GM18517 (cell line): ENCODE data around the gene NRAP.
"Not testable (repeated sequence)": the region's sequence is repeated elsewhere in the genome, so short reads cannot be mapped to it uniquely, and the experiment has no call there.

Experiments used
- ATAC-seq: cut with Tn5 transposase; IDR thresholded peaks from one replicate; pipeline ENCODE4 v1.9.1; 2021; ENCODE audit warnings: mild to moderate bottlenecking, moderate library complexity; ENCODE audit not compliant: unreplicated experiment

Gene NRAP

DNA sequence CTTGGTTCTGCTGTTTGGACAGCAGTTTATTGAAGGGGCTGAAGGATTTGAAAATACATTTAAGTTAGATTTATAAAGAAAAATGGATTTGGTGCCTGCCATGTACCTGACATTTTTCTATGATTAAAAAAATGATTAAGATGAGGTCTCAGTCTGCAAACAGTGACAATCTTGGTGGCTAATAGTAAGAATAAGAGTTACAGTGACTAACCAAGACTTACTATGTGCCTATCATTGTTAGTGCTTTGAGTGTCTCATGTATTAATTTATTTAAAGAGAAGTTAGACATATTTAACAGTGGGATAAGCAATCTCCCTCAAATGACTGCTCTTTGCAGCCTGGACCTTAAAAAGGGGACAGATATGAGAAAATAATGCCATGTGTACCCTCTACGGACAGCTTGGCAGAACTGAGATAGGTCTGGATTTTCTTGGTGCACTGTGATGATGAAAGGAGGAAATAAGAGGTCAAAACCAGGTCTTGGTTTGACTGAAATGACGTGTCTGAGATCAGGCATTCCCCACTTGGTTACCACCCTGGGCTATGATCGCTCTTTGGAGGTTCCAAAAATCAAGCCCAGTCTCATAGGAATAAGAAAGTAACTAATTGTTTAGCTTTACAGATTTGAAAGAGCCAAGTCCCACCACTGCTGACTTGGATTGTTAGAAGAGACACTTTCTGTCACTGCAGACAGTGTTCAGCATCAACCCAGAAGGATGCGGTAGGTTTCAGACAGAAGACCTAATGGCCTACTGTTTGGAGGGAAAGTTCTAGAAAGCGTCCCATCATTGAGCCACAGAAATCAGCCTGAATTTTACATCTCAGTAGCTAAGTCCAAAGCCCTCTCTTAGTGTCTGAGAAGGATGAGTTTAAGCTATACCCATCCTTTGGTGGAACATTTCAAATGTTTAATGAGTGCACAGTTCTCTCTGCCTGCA, 18.0 kb upstream of the NRAP start:
- ATAC-seq = peak; percentile 71

DNA sequence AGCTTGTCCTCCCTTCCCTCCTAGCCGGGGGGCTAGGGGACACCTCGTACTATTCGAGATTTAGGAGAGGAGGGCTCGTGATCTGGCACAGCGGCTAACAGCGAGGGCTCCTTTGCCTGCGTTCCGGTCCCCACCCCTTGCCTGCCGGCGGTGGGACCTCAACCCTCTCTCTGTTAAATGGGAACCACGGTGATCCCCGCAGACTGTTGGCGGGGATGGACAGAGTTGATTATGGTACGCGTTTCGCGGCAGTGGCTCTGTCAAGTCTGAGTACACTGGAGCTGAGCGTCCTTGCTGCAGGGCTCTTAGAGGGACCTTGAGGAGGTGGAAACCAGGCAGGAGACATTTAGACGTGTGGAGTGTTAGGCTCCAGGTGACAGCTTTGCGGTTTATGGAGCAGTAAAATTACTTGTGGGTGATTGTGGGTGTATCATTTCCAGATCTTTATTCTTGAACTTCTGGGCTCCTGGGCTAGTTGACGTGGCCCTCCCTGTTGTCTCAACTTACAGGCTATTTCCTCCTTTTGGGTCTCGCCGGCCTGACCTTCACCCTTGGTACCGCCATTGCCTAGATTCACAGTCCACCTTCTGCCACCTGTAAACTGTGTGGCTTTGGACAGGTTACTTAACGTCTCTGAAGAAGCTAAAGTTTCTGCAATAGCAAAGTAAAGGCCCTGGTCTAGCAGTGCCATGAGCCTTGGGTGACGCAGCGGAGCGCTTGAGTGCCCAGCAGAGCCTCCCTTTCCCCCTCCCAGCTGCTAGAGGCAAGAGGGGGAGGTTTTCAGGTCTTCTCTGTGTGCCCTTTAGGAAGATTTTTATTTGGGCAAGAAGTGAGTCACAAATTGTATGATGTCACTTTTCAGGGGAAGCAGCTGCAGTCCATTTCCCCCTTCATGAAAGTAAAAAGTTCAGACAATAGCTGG, 16.6 kb upstream of the NRAP start:
- ATAC-seq = peak; percentile 32

DNA sequence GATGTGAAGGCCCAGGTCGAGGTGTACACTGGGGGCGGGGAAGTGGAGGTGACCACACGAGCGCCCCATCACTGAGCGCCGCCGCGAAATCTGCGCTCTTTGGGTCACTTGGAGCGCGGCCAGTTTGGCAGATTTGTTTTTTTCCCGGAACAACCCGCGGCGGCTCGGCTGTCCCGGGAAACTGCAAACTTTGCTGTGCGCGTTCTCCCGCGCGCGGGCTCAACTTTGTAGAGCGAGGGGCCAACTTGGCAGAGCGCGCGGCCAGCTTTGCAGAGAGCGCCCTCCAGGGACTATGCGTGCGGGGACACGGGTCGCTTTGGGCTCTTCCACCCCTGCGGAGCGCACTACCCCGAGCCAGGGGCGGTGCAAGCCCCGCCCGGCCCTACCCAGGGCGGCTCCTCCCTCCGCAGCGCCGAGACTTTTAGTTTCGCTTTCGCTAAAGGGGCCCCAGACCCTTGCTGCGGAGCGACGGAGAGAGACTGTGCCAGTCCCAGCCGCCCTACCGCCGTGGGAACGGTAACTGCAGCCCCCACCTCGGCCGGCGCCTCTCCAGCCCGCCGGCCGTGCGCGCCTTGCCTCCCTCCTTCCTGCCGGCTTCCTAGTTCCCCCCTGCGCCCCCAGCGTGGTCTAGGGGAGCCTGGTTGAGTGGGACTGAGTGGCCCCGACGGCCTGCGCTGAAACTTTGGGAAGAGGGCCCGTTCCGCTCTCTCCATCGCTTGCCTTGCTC, 15.8 kb upstream of the NRAP start, which contains the start of gene CASP7:
Gene CASP7, plus strand, starts transcription at position 450 of the 727 bp plus-strand sequence. CDS start 17,582 bp downstream, outside the sequence.
- ATAC-seq = peak; percentile 53

DNA sequence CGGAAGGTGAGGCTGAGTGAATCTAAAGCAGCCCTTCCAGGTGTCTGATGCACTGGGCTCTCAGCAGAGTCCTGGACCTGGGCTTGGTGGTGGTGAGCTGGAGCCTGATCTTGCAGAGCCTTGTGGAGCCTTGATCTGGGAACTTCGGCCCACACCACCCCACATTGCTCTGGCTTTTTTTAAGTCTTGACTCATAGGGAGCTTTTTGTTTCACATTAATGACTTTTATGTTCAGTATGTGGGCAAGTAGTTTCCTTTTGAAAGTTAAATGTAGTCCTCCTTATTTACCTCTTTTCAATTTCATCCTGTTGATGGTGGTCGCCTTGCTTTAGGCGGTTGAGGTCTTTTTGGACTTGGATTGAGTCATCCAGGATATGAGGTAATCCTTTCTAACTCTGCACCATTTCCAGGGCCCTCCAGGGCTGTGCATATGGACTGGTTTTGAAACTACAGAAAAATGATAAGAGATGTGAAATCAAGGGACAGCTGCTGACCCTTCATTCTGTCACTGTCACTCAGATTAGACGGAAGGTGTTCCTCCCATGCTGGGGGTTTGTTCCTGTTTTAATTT, 2.9 kb upstream of the NRAP start:
- ATAC-seq = no peak

DNA sequence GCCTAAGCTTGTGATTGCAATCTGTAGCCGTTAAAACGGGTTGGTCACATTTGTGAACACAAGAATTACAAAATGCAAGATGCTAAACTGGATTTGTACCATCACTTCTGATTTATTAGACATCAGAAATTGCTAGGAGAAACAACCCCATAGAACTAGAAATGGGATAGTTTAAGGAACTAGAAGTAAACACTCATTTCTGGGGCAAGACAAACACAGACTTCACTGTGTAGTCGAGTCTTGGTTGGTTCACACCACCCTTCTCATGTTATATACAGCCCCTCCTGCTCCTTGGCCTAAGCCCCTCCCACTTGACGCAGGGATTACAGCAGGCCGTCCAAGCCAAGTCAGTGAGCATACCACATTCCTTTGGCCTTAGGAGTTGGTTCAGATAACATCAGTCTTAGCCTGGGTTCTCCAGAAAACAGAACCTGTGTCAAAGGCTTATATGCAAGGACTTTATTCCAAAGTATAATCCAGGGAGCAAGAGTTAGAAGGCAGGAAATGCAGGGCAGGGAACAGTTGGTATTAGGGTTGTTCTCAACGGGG, 2.0 kb upstream of the NRAP start:
- no peak for ATAC-seq

DNA sequence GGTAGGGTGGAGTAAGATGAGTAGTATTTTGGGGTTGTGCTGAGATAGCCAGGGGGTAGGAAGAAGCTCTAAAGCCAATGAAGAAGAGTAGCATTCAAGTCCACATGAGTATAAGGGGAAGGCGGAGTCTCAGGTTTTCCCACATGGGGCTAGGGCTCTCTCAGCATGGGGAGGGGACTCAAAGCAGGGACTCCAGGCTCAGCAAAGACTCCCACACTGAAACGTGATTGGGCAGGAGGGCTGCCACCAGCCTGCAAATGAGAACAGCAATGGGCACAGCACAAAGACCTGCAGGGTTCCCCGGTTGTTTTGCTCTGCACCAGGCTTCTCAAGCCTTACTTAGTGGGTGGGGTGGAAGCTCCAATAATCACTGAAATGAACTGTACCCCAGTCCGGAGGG, 1.5 kb upstream of the NRAP start:
- ATAC-seq = no peak

DNA sequence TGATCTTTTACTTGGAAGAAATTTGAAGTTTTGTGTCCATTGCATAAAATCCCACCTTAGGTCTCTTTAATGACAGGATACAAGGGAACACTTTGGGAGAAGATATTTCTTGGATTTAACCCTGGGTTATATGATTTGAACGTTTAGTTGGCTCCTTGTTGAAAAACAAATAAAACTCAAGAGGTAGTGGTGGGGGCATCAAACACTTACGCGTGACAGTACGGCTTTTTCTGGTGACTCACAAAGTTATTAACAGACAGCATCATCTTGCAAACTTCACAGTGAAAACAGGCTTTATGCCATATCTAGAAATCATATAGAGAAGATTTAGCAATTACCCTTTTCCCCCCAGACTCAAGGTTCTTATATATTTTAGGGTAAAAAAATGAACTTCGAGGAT, 699 bp downstream of the NRAP start:
- ATAC-seq = no peak

DNA sequence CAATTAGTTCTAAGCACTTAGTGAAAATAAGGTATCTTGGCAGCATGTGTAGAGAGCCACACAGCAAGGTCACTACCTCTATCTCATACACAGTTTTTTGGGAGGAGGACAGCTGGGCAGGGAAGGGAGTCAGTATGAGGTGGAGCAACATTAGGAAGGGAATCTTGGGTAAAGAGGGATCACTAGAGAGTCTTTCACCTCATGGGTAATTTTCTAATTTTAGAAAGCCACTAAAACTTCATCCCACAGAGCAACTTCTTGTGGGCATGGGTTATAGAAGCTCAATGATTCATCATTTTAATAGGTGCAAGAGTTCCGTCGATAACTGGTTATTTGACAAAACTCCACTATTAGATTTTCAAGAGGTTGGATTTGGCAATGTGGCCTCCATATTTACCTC, 2.5 kb downstream of the NRAP start:
- ATAC-seq = no peak

DNA sequence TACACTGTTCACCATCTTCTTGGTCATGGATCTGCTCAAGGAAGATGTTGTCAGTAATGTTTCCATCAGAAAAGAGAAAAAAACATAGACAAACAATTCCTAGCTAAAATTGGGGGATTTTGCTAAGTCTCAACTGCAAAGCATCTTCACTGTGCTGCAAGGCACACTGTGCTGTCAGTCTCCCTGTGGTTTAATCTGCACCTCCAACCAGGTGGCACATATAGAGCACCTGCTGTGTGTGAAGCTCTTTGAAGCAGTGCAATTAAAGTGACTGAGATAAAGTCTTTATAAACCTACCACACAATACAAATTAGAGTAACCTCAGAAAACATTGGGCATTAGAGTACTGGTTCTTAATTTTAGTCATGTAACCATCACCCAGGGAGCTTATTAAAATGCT, 6.3 kb downstream of the NRAP start:
- ATAC-seq = no peak

DNA sequence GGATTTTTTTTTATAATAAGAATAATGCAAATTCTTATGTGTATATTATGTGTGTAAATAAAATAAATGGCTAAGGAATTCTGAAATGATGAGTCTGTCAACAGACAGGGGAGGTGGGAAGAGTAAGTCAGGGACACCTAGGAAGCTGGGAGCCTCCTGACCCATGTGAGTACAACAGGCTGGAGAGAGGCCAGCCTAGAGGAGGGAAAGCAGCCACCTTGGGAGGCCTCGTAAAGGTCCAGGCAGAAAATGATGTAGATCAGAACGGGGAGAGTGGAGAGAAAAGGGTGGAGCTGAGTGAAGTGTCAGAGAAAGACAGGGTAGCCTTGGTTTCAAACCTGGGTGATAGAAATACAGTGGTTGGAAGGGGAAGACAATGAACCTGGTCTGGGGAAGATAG, 6.9 kb downstream of the NRAP start:
- ATAC-seq = no peak

DNA sequence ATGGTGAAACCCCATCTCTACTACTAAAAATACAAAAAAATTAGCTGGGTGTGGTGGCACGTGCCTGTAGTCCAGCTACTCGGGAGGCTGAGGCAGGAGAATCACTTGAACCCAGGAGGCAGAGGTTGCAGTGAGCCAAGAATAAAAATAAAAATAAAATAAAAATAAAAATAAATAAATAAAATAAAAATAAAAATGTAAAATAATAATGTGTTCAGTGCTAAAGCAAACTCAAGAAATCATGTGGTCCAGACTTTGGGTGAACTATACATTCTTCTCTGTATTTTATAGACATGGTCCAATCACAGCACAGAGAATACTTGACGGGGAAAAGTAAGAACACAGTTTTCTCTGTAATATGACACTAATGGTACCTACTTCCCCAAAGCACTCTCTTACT, 11.4 kb downstream of the NRAP start:
- ATAC-seq = not testable (repeated sequence)

DNA sequence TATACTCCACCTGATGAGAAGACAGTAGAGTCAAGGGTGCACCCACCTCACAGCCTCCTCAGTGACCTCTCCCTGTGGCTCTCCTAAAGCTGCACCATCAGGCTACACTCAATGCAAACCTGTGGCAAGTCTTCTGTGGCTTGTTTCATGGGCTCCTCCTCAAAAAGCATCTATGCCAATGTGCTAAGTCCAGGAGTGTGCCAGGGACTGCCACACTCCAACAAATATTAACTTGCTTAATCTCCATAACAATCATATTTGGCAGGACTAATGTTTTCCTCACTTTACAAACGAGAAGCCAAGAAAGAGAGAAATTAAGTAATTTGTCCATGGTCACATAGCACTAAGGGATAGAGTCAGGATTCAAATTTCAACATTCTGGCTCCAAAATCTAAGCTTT, 11.9 kb downstream of the NRAP start:
- ATAC-seq = no peak

DNA sequence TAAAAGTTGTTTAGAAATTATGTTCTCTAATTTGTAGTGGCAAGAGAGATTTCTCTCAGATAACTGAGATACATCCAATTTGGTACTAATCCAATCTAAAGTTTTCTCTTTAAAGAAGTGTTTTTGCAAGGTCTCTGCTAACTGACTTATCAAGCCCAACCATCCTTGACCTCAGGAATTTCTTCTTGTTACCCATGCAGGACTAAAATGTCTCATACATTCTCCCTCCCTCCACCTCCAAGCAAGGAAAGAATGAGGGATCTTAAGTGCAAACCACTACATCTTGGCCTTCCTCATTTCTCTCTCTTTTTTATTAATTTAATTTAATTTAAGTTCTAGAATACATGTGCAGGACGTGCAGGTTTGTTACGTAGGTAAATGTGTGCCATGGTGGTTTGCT, 12.8 kb downstream of the NRAP start:
- no peak for ATAC-seq

DNA sequence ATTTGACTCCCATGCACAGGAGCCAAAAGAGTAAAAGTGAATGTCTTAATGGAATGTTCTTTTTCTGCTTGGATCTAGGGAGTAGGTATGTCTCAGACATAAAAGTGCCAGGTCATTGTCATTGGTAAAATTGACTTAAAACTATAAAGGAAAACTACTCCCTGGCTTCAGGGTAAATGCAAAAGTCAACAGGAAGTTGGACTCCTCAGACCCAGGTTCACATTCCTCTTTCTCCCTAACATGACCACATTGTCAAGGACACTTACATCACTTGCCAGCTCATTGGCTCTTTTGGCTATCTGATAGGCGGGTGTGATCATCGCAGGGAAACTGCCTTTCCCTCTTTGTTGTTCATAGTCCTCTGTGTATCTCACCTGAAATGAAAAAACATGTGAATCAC, 13.7 kb downstream of the NRAP start:
- ATAC-seq = no peak

DNA sequence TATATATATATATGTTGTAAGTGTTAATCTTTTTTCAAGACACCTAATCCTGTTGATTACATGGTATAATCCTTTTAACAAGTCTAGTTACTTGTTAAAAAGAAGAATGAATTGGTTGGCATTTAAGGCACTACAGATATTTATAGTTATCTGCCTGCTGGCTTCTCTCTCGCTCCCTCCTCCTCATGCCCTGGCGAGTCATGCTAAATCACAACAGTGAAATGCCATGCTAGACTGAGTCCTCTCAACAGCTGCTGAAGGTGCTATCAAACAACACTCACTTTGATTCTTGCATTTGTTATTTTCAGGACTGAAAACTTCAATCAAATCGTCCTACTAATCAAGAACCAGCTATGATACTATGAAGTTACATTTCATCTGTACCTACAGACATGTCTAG, 15.4 kb downstream of the NRAP start:
- no peak for ATAC-seq

DNA sequence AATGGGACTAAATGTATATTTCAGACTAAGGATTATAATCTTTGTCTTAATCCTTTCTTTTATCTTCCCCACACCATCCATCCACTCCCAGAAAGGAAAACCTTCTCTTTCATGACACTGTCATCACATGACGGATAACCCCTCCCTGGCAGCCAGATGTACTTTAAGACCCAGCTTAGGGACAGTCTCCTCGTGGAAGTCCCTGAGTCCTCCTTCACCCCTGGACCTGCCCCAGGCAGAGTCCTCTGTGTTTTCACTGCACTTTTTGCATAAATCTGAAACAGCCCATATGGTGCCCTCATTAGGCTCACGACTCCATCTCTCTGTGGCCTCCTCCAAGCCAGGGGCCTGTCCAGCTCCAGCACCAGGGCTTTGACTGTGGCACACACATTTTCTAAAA, 16.0 kb downstream of the NRAP start:
- ATAC-seq = no peak

DNA sequence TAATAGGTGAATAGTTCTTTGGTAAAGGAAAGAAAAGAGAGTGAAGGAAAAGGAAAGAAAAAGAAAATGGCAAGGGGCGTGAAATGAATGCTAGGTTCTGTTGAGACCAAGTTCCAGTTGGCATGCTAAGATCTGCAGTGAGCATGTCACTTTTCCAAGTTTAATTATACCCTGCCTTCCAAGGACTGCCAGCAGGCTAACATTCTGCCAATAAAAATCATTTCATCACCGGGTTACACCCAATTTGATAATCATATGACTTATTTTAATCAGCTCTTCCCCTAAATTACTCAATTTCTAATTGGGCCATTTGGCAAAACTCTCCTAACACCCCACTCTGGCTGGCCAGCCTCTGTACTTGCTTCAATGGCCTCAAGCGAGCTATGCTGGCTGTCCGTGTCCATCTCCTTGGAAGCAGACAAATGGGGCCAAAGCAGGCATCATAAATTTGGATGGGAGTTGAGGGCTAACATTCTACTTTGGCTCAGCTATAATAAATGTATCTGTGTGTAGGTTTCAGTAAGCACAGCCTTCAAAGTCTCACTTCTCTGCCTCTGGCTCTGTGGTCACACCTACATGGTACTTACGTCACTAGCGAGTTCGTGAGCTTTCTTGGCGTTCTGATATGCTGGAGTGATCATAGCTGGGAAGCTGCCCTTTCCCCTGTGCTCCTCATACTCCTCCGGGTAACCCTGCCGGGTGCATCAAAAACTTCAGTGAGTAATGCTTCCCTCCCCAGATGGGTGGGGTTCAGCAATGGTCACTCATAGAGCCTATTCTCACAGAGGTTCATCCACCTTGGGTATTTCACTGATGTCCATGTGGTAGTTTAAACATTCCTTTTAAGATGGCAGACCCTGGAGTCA, 17.3 kb downstream of the NRAP start:
- no peak for ATAC-seq

DNA sequence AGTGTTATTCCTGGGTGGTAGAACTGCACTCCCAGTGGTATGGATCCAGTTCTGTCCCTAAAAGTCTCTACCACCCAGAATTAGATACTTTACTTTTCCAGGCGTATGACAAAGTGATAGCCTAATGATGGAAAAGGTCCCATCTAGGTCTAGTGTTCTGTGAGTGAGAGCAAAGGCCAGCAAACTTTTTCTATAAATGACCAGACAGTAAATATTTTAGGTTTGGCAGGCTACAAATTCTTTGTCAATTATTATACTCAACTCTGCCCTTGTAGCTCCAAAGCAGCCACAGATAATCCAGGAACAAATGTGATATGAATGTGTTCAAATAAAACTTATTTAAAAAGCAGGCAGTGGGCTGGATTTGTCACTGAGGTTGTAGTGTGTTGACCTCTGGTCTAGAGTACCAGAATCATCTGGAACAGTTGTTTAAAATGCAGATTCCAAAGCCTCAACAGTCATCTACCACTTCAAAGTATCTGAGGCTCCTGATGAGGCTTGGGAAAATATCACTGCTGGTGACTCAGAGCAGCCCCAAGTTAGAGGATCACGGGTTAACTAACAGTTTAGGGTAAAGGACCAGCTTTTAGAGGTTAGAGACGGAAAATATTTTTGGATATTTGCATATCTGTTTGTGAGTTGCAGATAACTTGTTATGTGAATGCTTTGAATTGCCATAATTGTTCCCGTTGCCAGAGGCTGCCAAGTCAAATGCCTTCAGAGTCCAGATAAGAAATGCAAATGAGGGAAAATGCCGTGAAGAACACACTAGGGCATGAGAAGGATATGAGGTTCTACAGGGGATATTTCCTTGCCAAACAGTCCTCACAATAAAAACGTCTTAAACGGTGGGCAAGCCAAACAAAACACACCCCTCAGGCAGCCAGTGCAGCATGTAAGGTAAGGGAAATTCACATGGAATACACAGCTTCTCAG, 19.4 kb downstream of the NRAP start:
- ATAC-seq = no peak
